ENCODE results near the gene UST.
"Not testable (repeated sequence)": the region's sequence is repeated elsewhere in the genome, so short reads cannot be mapped to it uniquely, and the experiment has no call there.

UST gene

GRCh38 chr6:148881593-148882311, 134.9 kb downstream of the UST start:
- DNase-seq, result no peak

- no peak for DNase-seq
These were observed 136.4 kb downstream of the UST start for GRCh38 chr6:148883270-148883669.

- no peak for DNase-seq
These were observed 137.6 kb downstream of the UST start for GRCh38 chr6:148884461-148884860.

- DNase-seq, result no peak
These were observed 138.5 kb downstream of the UST start for GRCh38 chr6:148885136-148885865.

- no peak for DNase-seq
These were observed 139.4 kb downstream of the UST start for GRCh38 chr6:148885925-148886845.

- DNase-seq, result no peak
These were observed 140.4 kb downstream of the UST start for GRCh38 chr6:148887181-148887580.

GRCh38 chr6:148888856-148889255, 142.0 kb downstream of the UST start:
- DNase-seq, result no peak

- DNase-seq, result no peak
These were observed 143.3 kb downstream of the UST start for GRCh38 chr6:148890096-148890495.

GRCh38 chr6:148890652-148891404, 144.0 kb downstream of the UST start:
- DNase-seq, result no peak

GRCh38 chr6:148891405-148891783, 144.6 kb downstream of the UST start:
- DNase-seq, result no peak

- DNase-seq, result no peak
These were observed 145.4 kb downstream of the UST start for GRCh38 chr6:148892247-148892646.

GRCh38 chr6:148893073-148893472, 146.2 kb downstream of the UST start:
- DNase-seq, result no peak

- no peak for DNase-seq
These were observed 146.7 kb downstream of the UST start for GRCh38 chr6:148893481-148893880.

- no peak for DNase-seq
These were observed 151.7 kb downstream of the UST start for GRCh38 chr6:148898376-148899014.

- no peak for DNase-seq
These were observed 158.4 kb downstream of the UST start for GRCh38 chr6:148904896-148905870.

- no peak for DNase-seq
These were observed 159.1 kb downstream of the UST start for GRCh38 chr6:148905901-148906300.

- DNase-seq, result no peak
These were observed 159.6 kb downstream of the UST start for GRCh38 chr6:148906386-148906785.

GRCh38 chr6:148907573-148907972, 160.7 kb downstream of the UST start:
- no peak for DNase-seq

GRCh38 chr6:148912252-148912651, 165.4 kb downstream of the UST start:
- no peak for DNase-seq

- DNase-seq, result no peak
These were observed 169.0 kb downstream of the UST start for GRCh38 chr6:148915810-148916209.

- not testable (repeated sequence) for DNase-seq
These were observed 169.7 kb downstream of the UST start for GRCh38 chr6:148916485-148916884.
